Psoas muscle (tissue), 8 donors: ENCODE results near the gene SWSAP1. TPM values are rescaled to one million over a fixed set of nuclear protein-coding genes. Genes with fewer than 3 reads are reported as not detected.

Experiments
- ATAC-seq, 4 donors: fragments of 200-7000 bp; cut with Tn5 transposase; one replicate each; pipeline ENCODE4 v1.9.1; 2020; ENCODE audit warnings: moderate library complexity in 3 of 4, mild to moderate bottlenecking in 2 of 4
- DNase-seq, 2 donors: peaks; one replicate each; pipeline ENCODE4 v3.0.0-alpha.2; 2020
- H3K27ac ChIP-seq: fragments of 200-600 bp; one replicate; pipeline ENCODE4 v1.8.0; 2022
- H3K27me3 ChIP-seq, 3 donors: fragments of 200-600 bp in 1 of 3; one replicate each; pipeline versions ENCODE4 v1.6.1 to v1.8.0; 2013 to 2022; ENCODE audit warnings: low read length in 2 of 3, mild to moderate bottlenecking in 2 of 3, moderate library complexity in 1 of 3; ENCODE audit not compliant: insufficient read depth in 3 of 3
- H3K36me3 ChIP-seq, 2 donors: fragments of 200-600 bp in 1 of 2; one replicate each; pipeline versions ENCODE4 v1.6.1 to v1.8.0; 2013 to 2022; ENCODE audit warnings: low read depth in 1 of 2, mild to moderate bottlenecking in 1 of 2, moderate library complexity in 1 of 2; ENCODE audit not compliant: insufficient read depth in 1 of 2
- H3K4me1 ChIP-seq: fragments of 200-600 bp; one replicate; pipeline ENCODE4 v1.8.0; 2022
- H3K4me3 ChIP-seq: fragments of 200-600 bp; one replicate; pipeline ENCODE4 v1.8.0; 2022; ENCODE audit warnings: mild to moderate bottlenecking
- H3K9me3 ChIP-seq: fragments of 200-600 bp; one replicate; pipeline ENCODE4 v1.8.0; 2022
- CTCF ChIP-seq: fragments of 200-600 bp; IDR thresholded peaks from one replicate; pipeline ENCODE4 v1.8.0; 2022; ENCODE audit warnings: antibody characterized with exemption
- WGBS, 3 donors: extraction: QIAGEN DNeasy Blood & Tissue Kit; methylation state at CpG; one replicate each; pipeline versions ENCODE4 v1.1.6 to v1.1.7; 2013; 5-methylcytosine and 5-hydroxymethylcytosine counted together
- intact Hi-C, 2 donors: fragments of 100-400 bp; cut with DNase I; formaldehyde crosslinking; loops; one replicate each; pipeline versions ENCODE4 v1.11.0 to v1.14.2; 2022
- polyA plus RNA-seq, 3 donors: library from polyadenylated mRNA; stranded (reverse); fragments of 200-250 nt; gene quantifications; one replicate each; pipeline ENCODE4 v1.2.3, GENCODE V29; 2013
- total RNA-seq, 4 donors: library from RNA; stranded (reverse); fragmentation: NEBNext Ultra II Directional in 2 of 4; extraction: Animal tissue kit (Norgen Biotek cat#: 25700) in 2 of 4; gene quantifications; one replicate each; pipeline versions ENCODE4 v1.2.1 to v1.2.4, GENCODE V29; 2021 to 2023
- donor health status: healthy with polysubstance abuse.
- donor health status: DM: no; HTN: no; CAD: no; lungs with moderate emphysema.
- donor health status: Bipolar disorder and iron deficiency.
- donor health status: healthy.
- donor health status: DM: yes; HTN: yes; CAD: no.
- donor health status: DM: no; HTN: no; CAD: no.
- donor health status: DM: no; HTN: no; CAD: no.
- donor health status: DM: yes; HTN: yes; CAD: no.

Gene SWSAP1
- total and polyA plus RNA-seq, 7 donors = 1.1 to 3.9 (median 1.7) TPM

- peaks cover under 1% of the 10 kb centered on the region for H3K4me1 ChIP-seq
- no peak overlapping the region for H3K27ac ChIP-seq
- ATAC-seq (peak in 3 of 4 donors; percentile 25 to 39 (median 36)), DNase-seq (peak in 1 of 2 donors; percentile 66)
- WGBS, 3 donors = 38 to 67% (median 61%) methylated on average over 43 of the region's 43 CpGs
- no peaks in the 10 kb centered on the region for H3K9me3 ChIP-seq
- peaks cover 0 to 74% of the 10 kb centered on the region in 2 donors for H3K36me3 ChIP-seq
- no peak for TF ChIP-seq CTCF
- no peak overlapping the region for H3K4me3 ChIP-seq
- no peaks in the 10 kb centered on the region for H3K27me3 ChIP-seq
- intact Hi-C loops = no loop called here
These were observed 13.3 kb upstream of the SWSAP1 start for GRCh38 chr19:11361037-11361770.

- WGBS, 3 donors = 71 to 86% (median 82%) methylated on average over 35 of the region's 35 CpGs
- peaks cover 0 to 83% of the 10 kb centered on the region in 2 donors for H3K36me3 ChIP-seq
- H3K27ac ChIP-seq = no peak overlapping the region
- no peaks in the 10 kb centered on the region for H3K27me3 ChIP-seq
- H3K4me3 ChIP-seq = no peak overlapping the region
- H3K4me1 ChIP-seq = no peaks in the 10 kb centered on the region
- intact Hi-C loops = no loop called here
- ATAC-seq (no peak), DNase-seq (no peak)
- no peak for TF ChIP-seq CTCF
- no peaks in the 10 kb centered on the region for H3K9me3 ChIP-seq
These were observed 12.4 kb upstream of the SWSAP1 start for GRCh38 chr19:11361771-11362731.

GRCh38 chr19:11363881-11364280 lies 10.6 kb upstream of the SWSAP1 start:
- Histone ChIP-seq H3K9me3 (no peaks in the 10 kb centered on the region), H3K4me1 (no peaks in the 10 kb centered on the region), H3K27me3 (no peaks in the 10 kb centered on the region), H3K27ac (no peak overlapping the region), H3K36me3 (peaks cover 0 to 83% of the 10 kb centered on the region in 2 donors), H3K4me3 (no peak overlapping the region)
- DNase-seq (no peak), ATAC-seq (no peak)
- TF ChIP-seq CTCF = no peak
- 85 to 91% (median 89%) methylated on average over 10 of the region's 10 CpGs for WGBS, 3 donors
- intact Hi-C loops = no loop called here

GRCh38 chr19:11364296-11364904 lies 10.1 kb upstream of the SWSAP1 start:
- Histone ChIP-seq H3K27ac (no peak overlapping the region), H3K4me3 (no peak overlapping the region), H3K4me1 (no peaks in the 10 kb centered on the region), H3K36me3 (peaks cover 0 to 79% of the 10 kb centered on the region in 2 donors), H3K9me3 (no peaks in the 10 kb centered on the region), H3K27me3 (no peaks in the 10 kb centered on the region)
- 87 to 90% (median 89%) methylated on average over 25 to 28 of the region's 28 CpGs for WGBS, 3 donors
- no peak for TF ChIP-seq CTCF
- intact Hi-C loops = no loop called here
- ATAC-seq = peak in 1 of 4 donors; percentile 20
- DNase-seq = no peak
